Karpas-422 (cell line): ENCODE measurements around the gene NR1H2. TPM values are rescaled to one million over a fixed set of nuclear protein-coding genes. Genes with fewer than 3 reads are reported as not detected.

Experiments used
- total RNA-seq: library from RNA; depleted of rRNA; stranded (reverse); fragments of >200 nt; shearing (Covaris generic); gene quantifications from 2 replicates; pipeline ENCODE4 v1.2.3, GENCODE V29; 2014; ENCODE audit warnings: low replicate concordance; rRNA removed

NR1H2 gene
- total RNA-seq, 1 experiment from 2014 or later = 68.2 TPM

Other genes starting within 250 kb of the NR1H2 start
- not detected in 2 replicates for gene IZUMO2, start 213.2 kb upstream of the NR1H2 start, total RNA-seq
- gene MYH14, start 172.8 kb upstream of the NR1H2 start, total RNA-seq = not detected in 2 replicates
- gene KCNC3, start 47.1 kb upstream of the NR1H2 start, total RNA-seq = 10.8 and 18.1 TPM in 2 replicates
- 0.11 and 2.3 TPM in 2 replicates for gene NAPSA, start 10.8 kb upstream of the NR1H2 start, total RNA-seq
- 53.4 and 98.8 TPM in 2 replicates for gene POLD1, start 7.9 kb downstream of the NR1H2 start, total RNA-seq
- gene SPIB, start 42.5 kb downstream of the NR1H2 start, total RNA-seq = 221 and 239 TPM in 2 replicates
- 23.4 and 48.3 TPM in 2 replicates for gene MYBPC2, start 56.4 kb downstream of the NR1H2 start, total RNA-seq
- gene EMC10, start 100.0 kb downstream of the NR1H2 start, total RNA-seq = 63.7 and 93.4 TPM in 2 replicates
- gene GARIN5A, start 100.4 kb downstream of the NR1H2 start, total RNA-seq = 1.2 TPM in 1 of 2 replicates, not detected in the other
- gene JOSD2, start 134.7 kb downstream of the NR1H2 start, total RNA-seq = 15.8 and 42.3 TPM in 2 replicates
- gene ASPDH, start 137.5 kb downstream of the NR1H2 start, total RNA-seq = not detected in 2 replicates
- not detected in 2 replicates for gene LRRC4B, start 192.0 kb downstream of the NR1H2 start, total RNA-seq